HFFc6 (cell line): ENCODE measurements around the gene RPL18. TPM values are rescaled to one million over a fixed set of nuclear protein-coding genes. Genes with fewer than 3 reads are reported as not detected.

Source experiments
- DNase-seq: peaks from one replicate; pipeline ENCODE4 v3.0.0-alpha.2; 2018
- H3K27ac Mint-ChIP-seq: 2 replicates; pipeline ENCODE4 v1.8.0; 2020; ENCODE audit warnings: mild to moderate bottlenecking, mixed read lengths
- H3K27me3 Mint-ChIP-seq: 2 replicates; pipeline ENCODE4 v1.8.0; 2021; ENCODE audit warnings: mild to moderate bottlenecking, moderate library complexity, mixed read lengths; ENCODE audit not compliant: insufficient read depth
- H3K36me3 Mint-ChIP-seq: 2 replicates; pipeline ENCODE4 v1.8.0; 2021; ENCODE audit warnings: low read depth, mixed read lengths
- H3K4me1 Mint-ChIP-seq: 2 replicates; pipeline ENCODE4 v1.8.0; 2020; ENCODE audit warnings: low read depth, mixed read lengths
- H3K4me3 Mint-ChIP-seq: 2 replicates; pipeline ENCODE4 v1.8.0; 2020; ENCODE audit warnings: mild to moderate bottlenecking, moderate library complexity, mixed read lengths
- H3K9me3 Mint-ChIP-seq: 2 replicates; pipeline ENCODE4 v1.8.0; 2020; ENCODE audit warnings: mild to moderate bottlenecking, mixed read lengths
- total RNA-seq, 6 experiments: library from RNA; stranded (reverse); fragmentation: NEBNext Ultra II Directional; extraction: Animal tissue kit (Norgen Biotek cat#: 25700); gene quantifications; 2 replicates in 1 of 6; 3 replicates in 5 of 6; pipeline ENCODE4 v1.2.3, GENCODE V29; 2021
- TF ChIP-seq, protein P1 (sequence below): fragments of 200-600 bp; sonication (generic); IDR thresholded peaks from 2 replicates; pipeline ENCODE4 v1.5.0; 2021; ENCODE audit warnings: antibody characterized with exemption, mild to moderate bottlenecking

Gene RPL18
- total RNA-seq, 6 experiments from 2014 or later: 1,359 to 1,448 (median 1,407) TPM

DNA sequence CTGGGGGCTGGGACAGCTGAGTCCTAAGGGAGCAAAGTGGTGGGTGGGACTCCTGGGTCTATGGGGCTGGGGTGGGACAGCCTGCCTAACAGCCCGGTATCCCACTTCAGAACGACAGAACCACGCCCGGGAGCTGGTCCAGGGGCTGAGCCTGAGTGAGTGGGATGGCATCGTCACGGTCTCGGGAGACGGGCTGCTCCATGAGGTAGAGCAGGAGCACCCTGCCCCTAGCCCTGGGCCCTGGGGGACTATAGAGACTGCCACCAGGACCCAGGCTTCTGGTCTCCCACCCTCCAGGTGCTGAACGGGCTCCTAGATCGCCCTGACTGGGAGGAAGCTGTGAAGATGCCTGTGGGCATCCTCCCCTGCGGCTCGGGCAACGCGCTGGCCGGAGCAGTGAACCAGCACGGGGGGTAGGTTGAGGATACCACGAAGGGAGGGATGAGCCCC is 8.9 kb upstream of the RPL18 start:
- no peak for DNase-seq
- peaks cover 28% of the 10 kb centered on the region for H3K4me1 Mint-ChIP-seq
- no peaks in the 10 kb centered on the region; the same call in none of the 2 replicates for H3K27me3 Mint-ChIP-seq
- H3K36me3 Mint-ChIP-seq: peaks cover 9% of the 10 kb centered on the region
- no peak overlapping the region for H3K27ac Mint-ChIP-seq
- H3K4me3 Mint-ChIP-seq: no peak overlapping the region
- no peaks in the 10 kb centered on the region for H3K9me3 Mint-ChIP-seq
- TF ChIP-seq, protein P1, sequence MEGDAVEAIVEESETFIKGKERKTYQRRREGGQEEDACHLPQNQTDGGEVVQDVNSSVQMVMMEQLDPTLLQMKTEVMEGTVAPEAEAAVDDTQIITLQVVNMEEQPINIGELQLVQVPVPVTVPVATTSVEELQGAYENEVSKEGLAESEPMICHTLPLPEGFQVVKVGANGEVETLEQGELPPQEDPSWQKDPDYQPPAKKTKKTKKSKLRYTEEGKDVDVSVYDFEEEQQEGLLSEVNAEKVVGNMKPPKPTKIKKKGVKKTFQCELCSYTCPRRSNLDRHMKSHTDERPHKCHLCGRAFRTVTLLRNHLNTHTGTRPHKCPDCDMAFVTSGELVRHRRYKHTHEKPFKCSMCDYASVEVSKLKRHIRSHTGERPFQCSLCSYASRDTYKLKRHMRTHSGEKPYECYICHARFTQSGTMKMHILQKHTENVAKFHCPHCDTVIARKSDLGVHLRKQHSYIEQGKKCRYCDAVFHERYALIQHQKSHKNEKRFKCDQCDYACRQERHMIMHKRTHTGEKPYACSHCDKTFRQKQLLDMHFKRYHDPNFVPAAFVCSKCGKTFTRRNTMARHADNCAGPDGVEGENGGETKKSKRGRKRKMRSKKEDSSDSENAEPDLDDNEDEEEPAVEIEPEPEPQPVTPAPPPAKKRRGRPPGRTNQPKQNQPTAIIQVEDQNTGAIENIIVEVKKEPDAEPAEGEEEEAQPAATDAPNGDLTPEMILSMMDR: no peak

DNA sequence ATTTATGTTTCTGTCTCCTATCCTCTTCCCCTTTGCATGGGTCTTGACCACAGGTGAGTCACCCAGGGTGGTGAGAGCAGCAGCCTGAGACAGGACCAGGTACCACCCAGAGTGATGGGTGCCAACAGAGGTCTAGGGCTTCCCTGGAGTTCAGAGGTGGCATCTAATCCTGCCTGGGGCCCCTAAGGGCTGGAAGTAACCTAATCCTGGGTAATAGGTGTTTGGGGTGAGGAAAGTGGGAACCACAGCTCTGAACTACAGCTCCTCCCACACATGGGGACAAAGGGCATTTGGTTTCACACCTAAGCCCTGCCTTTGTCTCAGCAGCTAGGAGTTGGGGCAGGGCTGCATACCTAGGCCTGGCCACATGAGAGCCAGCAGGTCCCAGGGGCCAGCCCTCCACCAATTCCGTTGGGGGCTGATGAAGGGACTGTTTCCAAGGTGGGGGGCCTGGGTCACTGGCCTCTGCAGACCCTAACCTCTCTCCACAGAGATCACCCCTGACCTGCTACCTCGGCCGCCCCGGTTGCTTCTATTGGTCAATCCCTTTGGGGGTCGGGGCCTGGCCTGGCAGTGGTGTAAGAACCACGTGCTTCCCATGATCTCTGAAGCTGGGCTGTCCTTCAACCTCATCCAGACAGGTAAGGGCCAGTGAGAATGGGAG is 8.4 kb upstream of the RPL18 start:
- H3K9me3 Mint-ChIP-seq: no peaks in the 10 kb centered on the region
- H3K4me1 Mint-ChIP-seq: peaks cover 26% of the 10 kb centered on the region
- H3K36me3 Mint-ChIP-seq: peaks cover 12% of the 10 kb centered on the region
- no peaks in the 10 kb centered on the region; the same call in none of the 2 replicates for H3K27me3 Mint-ChIP-seq
- H3K4me3 Mint-ChIP-seq: no peak overlapping the region
- DNase-seq: no peak
- TF ChIP-seq, protein P1: no peak
- H3K27ac Mint-ChIP-seq: no peak overlapping the region

DNA sequence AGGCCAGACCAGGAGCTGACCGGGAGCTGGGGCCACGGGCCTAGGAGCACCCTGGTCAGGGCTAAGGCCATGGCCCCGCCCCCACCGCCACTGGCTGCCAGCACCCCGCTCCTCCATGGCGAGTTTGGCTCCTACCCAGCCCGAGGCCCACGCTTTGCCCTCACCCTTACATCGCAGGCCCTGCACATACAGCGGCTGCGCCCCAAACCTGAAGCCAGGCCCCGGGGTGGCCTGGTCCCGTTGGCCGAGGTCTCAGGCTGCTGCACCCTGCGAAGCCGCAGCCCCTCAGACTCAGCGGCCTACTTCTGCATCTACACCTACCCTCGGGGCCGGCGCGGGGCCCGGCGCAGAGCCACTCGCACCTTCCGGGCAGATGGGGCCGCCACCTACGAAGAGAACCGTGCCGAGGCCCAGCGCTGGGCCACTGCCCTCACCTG is 6.9 kb upstream of the RPL18 start:
- Mint-ChIP-seq H3K4me3 (no peak overlapping the region), H3K9me3 (no peaks in the 10 kb centered on the region), H3K27me3 (no peaks in the 10 kb centered on the region; the same call in none of the 2 replicates), H3K27ac (no peak overlapping the region), H3K4me1 (peaks cover 27% of the 10 kb centered on the region), H3K36me3 (peaks cover 20% of the 10 kb centered on the region)
- TF ChIP-seq, protein P1: no peak
- no peak for DNase-seq

DNA sequence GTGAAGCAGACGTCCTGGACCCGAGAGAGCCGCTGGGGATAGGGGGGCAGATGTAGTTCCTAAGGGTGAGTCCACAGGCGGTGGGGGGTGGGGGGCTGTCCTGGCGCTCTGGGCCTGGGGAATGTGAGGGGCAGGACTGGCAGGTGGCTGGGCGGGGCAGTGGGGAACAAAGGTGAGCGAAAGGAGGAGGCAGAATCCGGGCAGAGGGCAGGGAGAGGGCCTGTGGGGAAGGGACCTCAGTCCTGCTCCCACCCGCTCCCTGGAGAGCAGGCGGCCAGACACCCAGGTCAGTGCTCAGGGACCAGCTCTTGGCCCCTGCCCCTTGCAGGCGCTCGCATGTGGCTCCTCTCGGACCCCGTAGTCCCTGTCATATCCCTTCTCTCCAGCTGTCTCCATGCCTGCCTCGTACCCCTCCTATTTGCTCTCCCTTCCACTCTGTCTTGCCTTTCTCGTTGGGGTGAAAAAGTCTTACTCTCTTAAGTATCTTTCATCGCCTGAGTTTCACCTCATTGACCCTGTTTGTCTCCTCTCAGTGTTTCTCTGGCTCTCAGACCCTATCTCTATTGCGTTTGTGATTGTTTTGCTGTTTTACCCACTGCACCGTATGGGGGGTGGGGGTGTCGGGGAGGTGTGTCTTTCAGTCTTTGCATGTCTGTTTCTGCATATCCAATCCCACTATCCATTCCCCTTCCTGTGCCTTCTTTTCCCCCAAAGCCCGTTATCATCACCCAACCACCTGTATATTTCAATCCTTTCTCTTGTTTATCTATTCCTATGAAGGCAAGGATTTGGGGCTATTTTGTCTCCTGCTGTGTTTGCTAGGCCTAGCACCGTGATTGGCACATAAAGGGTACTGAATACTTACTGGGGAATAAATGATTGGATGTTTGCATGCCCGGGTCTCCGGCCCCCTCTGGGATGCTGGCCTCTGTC is 6.1 kb upstream of the RPL18 start:
- DNase-seq: no peak
- Mint-ChIP-seq H3K9me3 (no peaks in the 10 kb centered on the region), H3K27ac (peak overlapping the region; percentile 94), H3K27me3 (no peaks in the 10 kb centered on the region; the same call in 1 of the 2 replicates), H3K4me1 (peaks cover 31% of the 10 kb centered on the region), H3K36me3 (peaks cover 20% of the 10 kb centered on the region), H3K4me3 (peak overlapping the region; percentile 89)
- TF ChIP-seq, protein P1: no peak

DNA sequence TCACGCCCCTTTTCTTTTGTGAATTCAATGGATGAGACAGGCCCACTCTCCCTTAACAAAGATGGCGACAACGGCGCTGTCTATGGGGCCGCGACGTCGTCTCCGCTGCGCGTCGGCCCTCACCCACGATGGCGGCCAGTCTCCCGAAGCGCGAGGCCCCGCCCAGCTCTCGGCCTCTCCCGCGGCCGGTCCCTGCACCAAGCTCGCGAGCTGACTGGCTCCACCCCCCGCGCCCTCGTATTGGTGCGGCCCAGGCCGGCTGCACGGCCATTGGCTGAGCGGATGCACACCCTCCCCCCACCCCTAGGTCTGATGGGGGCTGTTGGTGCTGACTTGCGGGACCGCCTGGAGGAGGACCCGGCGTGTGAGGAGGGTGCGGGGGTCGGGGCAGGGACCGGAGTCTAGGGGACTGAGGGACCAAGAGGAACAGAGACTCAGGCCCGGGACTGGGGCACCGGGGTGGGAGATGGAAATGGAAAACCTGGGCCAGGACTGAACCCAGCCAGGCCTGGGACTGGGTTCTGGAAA is 5.2 kb upstream of the RPL18 start:
- peak; percentile 96 for DNase-seq
- Mint-ChIP-seq H3K4me1 (peaks cover 38% of the 10 kb centered on the region), H3K27me3 (no peaks in the 10 kb centered on the region; the same call in 1 of the 2 replicates), H3K36me3 (peaks cover 24% of the 10 kb centered on the region), H3K4me3 (peak overlapping the region; percentile 89), H3K9me3 (no peaks in the 10 kb centered on the region), H3K27ac (peak overlapping the region; percentile 94)
- TF ChIP-seq, protein P1: no peak
